Measurements from ENCODE around the gene CXCL3.
"Not testable (repeated sequence)": the region's sequence is repeated elsewhere in the genome, so short reads cannot be mapped to it uniquely, and the experiment has no call there.

Gene CXCL3

DNA sequence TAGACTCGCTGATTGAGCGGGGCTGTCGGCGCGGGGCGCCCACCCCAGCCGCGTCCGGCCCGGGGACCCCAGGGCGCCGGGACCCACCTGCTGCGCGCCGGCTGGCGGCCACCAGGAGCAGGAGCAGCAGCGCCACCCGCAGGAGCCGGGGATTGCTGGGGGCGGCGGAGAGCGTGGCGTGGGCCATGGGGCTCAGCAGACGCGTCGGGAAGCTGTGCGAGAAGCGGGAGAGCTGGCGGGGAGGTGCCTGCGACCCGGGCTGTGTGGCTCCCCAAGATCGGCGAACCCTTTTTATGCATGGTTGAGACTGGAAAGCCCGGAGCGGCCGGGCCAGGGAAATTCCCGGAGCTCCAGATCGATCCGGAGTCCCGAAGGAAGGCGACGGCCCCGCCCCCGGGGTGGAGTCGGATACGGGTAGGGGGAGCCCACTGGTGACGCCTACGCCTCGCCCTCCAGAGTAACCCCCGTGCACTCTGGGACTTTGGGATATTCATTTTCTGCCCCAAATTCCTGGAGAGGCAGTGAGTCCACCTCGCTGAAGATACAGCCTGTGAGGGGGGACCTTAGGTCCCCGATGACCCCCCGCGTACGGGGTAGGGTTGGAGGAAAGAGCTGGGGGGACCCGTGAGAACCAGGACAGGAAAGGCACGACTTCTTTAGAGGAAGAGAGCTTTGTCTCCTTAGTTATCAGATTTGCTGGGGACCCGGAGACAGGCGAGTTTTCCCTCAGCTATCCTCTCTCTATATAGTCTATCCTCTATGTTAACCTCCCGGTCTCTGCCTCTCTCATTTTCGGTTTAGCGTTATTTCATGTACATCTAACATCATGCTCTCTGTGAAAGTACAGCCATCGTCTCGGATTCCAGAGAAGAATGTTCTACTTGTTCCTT lies at the start of gene CXCL3:
Gene CXCL3 (minus strand): TSS at position 265 of the 890 bp plus-strand sequence. CDS start 78 bp downstream, at position 187.
- peak; percentile 79 for DNase-seq

GRCh38 chr4:74087481-74087880 lies 49.0 kb upstream of the CXCL3 start:
- DNase-seq, result no peak

GRCh38 chr4:74085669-74086068 lies 47.2 kb upstream of the CXCL3 start:
- no peak for DNase-seq

- no peak for DNase-seq
Measured at GRCh38 chr4:74084984-74085383, 46.5 kb upstream of the CXCL3 start.

- no peak for DNase-seq
Measured at GRCh38 chr4:74083546-74083945, 45.1 kb upstream of the CXCL3 start.

GRCh38 chr4:74081035-74081434 lies 42.5 kb upstream of the CXCL3 start:
- no peak for DNase-seq

- DNase-seq, result not testable (repeated sequence)
Measured at GRCh38 chr4:74080351-74080750, 41.9 kb upstream of the CXCL3 start.

DNA sequence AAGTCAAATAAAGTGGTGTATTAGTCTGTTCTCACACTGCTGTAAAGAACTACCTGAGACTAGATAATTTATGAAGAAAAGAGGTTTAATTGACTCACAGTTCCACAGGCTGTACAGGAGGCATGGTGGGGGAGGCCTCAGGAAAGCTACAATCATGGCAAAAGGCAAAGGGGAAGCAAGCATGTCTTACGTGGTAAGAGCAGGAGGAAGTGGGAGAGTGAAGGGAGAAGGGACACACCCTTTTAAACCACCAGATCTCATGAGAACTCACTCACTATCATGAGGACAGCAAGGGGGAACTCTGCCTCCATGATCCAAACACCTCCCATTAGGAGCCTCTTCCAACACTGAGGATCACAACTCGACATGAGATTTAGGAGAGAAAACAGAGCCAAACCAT lies 40.5 kb upstream of the CXCL3 start:
- DNase-seq, result peak; percentile 57

GRCh38 chr4:74073358-74073757 lies 34.9 kb upstream of the CXCL3 start:
- DNase-seq, result no peak

DNA sequence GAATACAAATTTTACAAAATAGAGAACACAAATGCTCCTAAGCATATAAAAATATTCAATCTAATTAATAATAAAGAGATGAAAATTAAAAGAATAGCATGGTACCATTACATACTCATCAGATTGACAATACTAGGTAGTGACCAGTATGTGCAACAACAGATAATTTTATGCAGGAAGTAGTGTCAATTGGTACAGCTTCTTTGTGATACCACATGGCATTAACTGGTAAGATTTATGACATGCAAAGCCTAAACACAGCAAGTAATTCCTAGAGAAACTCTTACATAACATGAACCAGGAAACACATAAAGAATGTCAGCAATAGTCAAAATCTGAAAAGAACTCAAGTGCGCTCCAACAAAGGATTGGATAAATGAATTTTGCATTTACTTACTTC lies 34.2 kb upstream of the CXCL3 start:
- no peak for DNase-seq

- DNase-seq, result no peak
Measured at GRCh38 chr4:74067586-74067985, 29.1 kb upstream of the CXCL3 start.

- no peak for DNase-seq
Measured at GRCh38 chr4:74066232-74066631, 27.7 kb upstream of the CXCL3 start.

DNA sequence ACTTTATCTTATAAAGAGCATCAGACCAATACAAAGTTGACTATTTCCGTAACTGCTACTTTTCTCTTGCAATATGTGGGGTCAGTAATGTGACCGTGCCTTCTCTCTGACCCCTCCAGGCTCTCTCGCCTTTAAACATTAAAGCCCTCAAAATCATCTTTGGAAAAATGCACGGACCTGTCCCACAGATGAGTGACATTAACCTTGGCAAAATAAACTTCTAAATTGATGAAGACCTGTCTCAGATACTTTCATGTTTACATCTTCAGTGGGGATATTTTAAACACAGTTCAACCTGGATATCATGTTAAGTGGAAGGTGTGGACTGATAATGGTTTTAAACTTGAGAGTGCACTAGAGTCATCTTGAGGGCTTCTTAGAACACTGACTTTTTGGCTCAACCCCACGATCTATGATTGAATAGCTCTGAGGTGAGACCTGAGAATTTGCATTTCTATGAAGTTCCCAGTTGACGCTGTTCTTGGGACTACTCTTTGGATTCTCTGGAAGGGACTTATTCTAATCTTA lies 26.7 kb upstream of the CXCL3 start:
- no peak for DNase-seq

GRCh38 chr4:74063859-74064258 lies 25.4 kb upstream of the CXCL3 start:
- DNase-seq, result no peak

DNA sequence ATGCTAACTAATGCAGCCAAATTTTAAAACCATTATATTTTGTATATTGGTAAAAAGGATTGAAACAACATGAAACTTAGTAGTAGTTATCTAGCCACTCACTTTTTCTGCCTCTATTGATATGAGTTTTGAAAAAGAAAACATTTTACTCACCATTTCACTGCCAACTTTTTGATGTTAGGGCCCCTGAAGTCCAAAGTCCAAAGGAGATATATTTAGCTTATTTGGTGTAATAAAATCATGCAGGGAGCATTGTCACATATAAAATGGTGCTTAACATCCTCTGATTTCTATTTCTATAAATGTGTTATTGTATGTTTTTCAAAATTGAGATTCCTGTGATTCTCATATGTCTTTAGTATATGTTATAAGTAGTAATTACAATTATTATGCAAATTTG lies 24.5 kb upstream of the CXCL3 start:
- no peak for DNase-seq

DNA sequence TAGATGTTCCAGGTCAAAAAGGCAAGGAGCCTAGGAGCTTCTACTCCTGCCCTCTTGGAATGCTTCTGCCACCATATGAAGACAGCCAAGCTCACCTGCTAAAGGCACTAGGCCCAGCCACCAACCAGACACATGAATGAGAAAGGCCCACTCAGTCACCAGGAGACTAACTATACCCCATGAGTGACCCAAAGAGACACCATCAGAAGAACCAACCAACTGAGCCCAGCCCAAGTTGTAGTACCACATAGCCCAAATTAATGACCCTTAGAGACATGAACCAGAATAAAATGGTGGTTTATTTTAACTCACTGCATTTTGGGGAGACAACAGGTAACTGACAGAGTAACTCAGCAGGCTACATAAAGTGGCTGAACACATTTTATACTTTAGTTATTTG lies 22.9 kb upstream of the CXCL3 start:
- no peak for DNase-seq

DNA sequence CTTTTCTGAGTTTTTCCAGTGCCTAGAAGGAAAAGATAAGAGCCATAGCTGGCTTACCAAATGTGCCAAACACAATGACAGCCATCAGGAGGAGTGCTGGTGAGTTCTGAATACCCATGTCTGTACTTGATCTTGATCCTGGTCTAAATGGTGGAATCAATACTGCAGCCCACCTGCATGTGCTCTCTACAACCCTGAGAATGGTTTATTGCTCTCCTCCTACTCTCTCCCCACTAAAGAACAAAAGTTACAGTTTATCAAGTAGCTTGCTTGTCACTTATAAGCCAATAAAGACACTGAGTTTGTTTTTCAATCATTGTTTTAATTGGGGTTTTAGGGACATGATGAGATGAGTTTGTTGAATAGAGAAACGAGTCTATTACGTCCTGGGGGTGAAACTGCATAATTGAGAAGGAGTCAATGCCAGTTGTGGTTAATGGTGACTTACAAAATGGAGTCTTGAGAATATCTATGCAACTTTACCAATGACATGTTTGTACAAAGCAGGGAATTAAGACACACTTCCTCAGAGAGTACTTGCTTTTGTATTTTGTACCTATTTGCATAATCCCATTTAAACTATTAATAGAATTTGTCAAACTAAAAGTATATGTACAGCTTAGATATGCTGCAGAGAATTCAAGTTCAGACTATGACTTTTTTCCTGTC lies 20.8 kb upstream of the CXCL3 start:
- no peak for DNase-seq

DNA sequence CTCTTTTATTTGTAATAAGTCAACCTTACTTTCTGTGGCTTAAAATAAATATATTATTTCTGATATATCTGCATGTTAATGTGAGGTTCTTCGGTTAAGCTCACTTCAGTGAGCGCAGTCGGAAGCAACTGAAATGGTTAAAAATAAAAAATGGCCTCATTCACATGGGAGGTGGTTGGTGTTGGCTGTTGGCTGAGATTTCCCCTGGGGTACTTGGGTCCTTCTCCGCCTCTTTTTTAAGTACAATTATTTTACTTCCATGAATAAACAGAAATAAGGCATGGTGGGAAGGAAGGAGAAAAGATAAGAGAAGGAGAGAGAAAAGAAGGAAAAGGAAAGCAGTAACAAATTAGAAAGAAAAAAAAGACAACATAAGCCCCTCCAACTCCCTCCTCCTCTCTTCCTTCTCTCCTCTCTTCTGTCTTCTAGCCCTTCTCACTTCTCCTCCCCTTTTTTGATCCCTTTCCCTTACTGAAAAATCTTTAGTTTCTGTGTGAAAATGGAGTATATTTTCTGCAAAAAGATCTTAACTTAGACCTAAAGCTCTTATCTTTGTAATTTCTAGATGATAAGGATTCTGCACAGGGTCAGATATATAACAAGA lies 19.7 kb upstream of the CXCL3 start:
- DNase-seq, result no peak

GRCh38 chr4:74057588-74057987 lies 19.1 kb upstream of the CXCL3 start:
- no peak for DNase-seq

- DNase-seq, result no peak
Measured at GRCh38 chr4:74056858-74057562, 18.5 kb upstream of the CXCL3 start.

DNA sequence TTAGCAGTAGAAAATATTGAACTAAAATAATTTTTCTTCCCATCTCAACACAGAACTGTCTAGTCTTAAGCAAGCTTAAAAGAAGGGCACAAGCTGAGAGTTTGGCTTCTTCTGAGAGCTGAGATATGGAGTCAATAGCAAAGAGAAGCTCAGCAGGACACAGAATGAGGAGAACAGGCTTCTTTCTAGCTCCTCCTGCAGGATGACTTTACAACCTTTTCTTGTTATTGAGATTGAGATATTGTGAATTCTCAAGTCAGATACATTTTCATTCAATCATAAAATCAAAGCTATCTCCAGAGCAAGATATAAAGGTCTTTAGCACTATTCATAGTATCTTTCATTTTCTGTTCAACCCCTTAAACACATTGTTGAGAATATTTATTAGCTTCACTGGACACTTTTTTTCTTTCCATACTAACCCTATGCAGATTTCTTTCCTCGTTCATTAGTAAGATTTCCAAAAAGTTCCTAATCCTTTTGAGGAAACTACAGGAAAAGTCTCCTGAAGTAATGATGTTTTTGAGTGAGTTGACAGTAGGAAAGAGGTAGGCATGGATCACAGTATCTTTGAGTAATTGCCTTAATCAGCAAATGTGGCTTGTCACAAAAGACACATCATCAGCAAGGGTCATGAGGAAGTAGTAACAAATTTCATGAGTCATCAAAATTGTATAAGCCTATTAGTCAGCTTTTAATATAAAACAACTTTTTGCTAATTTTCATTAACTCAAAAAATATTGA lies 17.8 kb upstream of the CXCL3 start:
- peak; percentile 6 for DNase-seq

GRCh38 chr4:74055498-74055897 lies 17.0 kb upstream of the CXCL3 start:
- no peak for DNase-seq
